Kidney (tissue), 14 donors: ENCODE results near the gene BACH2. TPM values are rescaled to one million over a fixed set of nuclear protein-coding genes. Genes with fewer than 3 reads are reported as not detected.

ENCODE experiments used
- DNase-seq, 5 donors: peaks; one replicate each; pipeline ENCODE4 v3.0.0-alpha.2; 2013 to 2020
- FAIRE-seq: peaks from 2 replicates; lab custom pipeline; 2012; peaks lifted over from hg19 to GRCh38; lab: Jason Lieb, UNC
- H3K27ac ChIP-seq, 2 donors: one replicate each; pipeline ENCODE4 v1.7.0; 2013; ENCODE audit warnings: low read depth in 2 of 2, low read length in 2 of 2, inconsistent platforms in 1 of 2
- H3K27me3 ChIP-seq: one replicate; pipeline ENCODE4 v1.7.1; 2013; ENCODE audit warnings: low read length, inconsistent platforms; ENCODE audit not compliant: control insufficient read depth, insufficient read depth
- H3K36me3 ChIP-seq, 3 donors: one replicate each; pipeline versions ENCODE4 v1.7.0 to v1.7.1; 2013; ENCODE audit warnings: low read length in 3 of 3, control low read depth in 1 of 3, inconsistent platforms in 1 of 3; ENCODE audit not compliant: insufficient read depth in 3 of 3, control insufficient read depth in 2 of 3
- H3K4me1 ChIP-seq, 3 donors: one replicate each; pipeline versions ENCODE4 v1.7.0 to v1.7.1; 2013; ENCODE audit warnings: low read length in 3 of 3, inconsistent platforms in 1 of 3, low read depth in 1 of 3; ENCODE audit not compliant: control insufficient read depth in 2 of 3, insufficient read depth in 2 of 3
- H3K4me3 ChIP-seq, 3 donors: one replicate each; pipeline versions ENCODE4 v1.7.0 to v1.8.1; 2013; ENCODE audit warnings: low read length in 3 of 3, control low read depth in 1 of 3, inconsistent platforms in 1 of 3
- H3K9ac ChIP-seq, 3 donors: one replicate each; pipeline versions ENCODE4 v1.7.0 to v1.7.1; 2013; ENCODE audit warnings: low read length in 3 of 3, control low read depth in 1 of 3, inconsistent platforms in 1 of 3
- H3K9me3 ChIP-seq, 3 donors: one replicate each; pipeline versions ENCODE4 v1.7.0 to v1.7.1; 2013; ENCODE audit warnings: low read length in 3 of 3, control low read depth in 1 of 3, inconsistent platforms in 1 of 3; ENCODE audit not compliant: control insufficient read depth in 2 of 3, insufficient read depth in 1 of 3
- intact Hi-C: fragments of 100-400 bp; cut with DNase I; formaldehyde crosslinking; loops from one replicate; pipeline ENCODE4 v1.11.1; 2022
- polyA plus RNA-seq: library from polyadenylated mRNA; stranded (reverse); fragments of 350-450 nt; fragmentation: Illumina TruSeq; extraction: RNeasy Lipid Tissue Mini Kit (QIAGEN cat#74804); gene quantifications from one replicate; pipeline ENCODE4 v1.2.3, GENCODE V29; 2014; ENCODE audit warnings: low read depth, low replicate concordance; ENCODE audit not compliant: insufficient read depth
- total RNA-seq: library from RNA; stranded (reverse); fragmentation: NEBNext Ultra II Directional; extraction: Animal tissue kit (Norgen Biotek cat#: 25700); gene quantifications from one replicate; pipeline ENCODE4 v1.2.1, GENCODE V29; 2021
- TF ChIP-seq, protein P1 (sequence below): IDR thresholded peaks from 3 replicates; pipeline ENCODE4 v1.5.1; 2012; ENCODE audit warnings: mild to moderate bottlenecking, moderate library complexity, borderline replicate concordance; ENCODE audit not compliant: insufficient read depth; ENCODE audit errors: extremely low read depth
- donor health status: control.
- donor health status: control.
- donor health status: control.
- donor health status: control.
- donor health status: control.
- donor health status: DM: yes; HTN: yes; CAD: no.
- donor health status: Normal renal cell carcinoma (clear cell type).

The BACH2 gene
- total and polyA plus RNA-seq, 2 donors from 2014 or later = 0.32 to 6.9 TPM

DNA sequence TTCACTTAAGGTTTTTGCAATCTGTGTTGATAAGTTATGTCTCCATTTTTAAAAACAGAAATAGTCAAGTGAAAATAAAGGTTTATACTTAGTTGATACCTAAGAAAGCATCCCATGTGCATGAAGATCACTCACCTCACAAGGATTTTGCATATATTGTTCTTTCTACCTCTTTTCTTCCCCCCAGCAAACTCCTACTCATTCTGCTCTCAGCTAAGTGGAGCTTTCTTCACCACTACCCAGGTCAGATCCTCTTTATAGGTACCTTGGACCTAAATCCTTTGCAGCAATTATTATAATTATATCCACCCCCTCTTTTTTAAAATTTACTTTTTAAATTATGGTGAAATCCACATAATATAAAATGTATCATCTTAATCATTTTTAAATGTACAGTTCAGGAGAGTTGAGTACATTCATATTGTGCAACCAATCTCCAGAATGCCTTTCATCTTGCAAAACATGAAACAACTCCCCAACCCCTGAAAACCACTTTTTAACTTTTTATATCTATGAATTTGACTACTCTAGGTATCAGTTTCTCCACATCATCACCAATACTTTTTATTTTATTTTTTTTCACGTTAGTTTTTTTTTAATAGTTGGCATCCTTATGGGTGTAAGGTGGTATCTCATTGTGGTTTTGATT, 9.3 kb upstream of the BACH2 start:
- DNase-seq (no peak), FAIRE-seq (no peak)
- Histone ChIP-seq H3K4me1 (no peaks in the 10 kb centered on the region), H3K9me3 (no peaks in the 10 kb centered on the region), H3K27me3 (no peaks in the 10 kb centered on the region), H3K36me3 (no peaks in the 10 kb centered on the region), H3K4me3 (no peak overlapping the region), H3K9ac (no peak overlapping the region), H3K27ac (no peak overlapping the region)
- intact Hi-C loops = no loop called here
- TF ChIP-seq, protein P1, sequence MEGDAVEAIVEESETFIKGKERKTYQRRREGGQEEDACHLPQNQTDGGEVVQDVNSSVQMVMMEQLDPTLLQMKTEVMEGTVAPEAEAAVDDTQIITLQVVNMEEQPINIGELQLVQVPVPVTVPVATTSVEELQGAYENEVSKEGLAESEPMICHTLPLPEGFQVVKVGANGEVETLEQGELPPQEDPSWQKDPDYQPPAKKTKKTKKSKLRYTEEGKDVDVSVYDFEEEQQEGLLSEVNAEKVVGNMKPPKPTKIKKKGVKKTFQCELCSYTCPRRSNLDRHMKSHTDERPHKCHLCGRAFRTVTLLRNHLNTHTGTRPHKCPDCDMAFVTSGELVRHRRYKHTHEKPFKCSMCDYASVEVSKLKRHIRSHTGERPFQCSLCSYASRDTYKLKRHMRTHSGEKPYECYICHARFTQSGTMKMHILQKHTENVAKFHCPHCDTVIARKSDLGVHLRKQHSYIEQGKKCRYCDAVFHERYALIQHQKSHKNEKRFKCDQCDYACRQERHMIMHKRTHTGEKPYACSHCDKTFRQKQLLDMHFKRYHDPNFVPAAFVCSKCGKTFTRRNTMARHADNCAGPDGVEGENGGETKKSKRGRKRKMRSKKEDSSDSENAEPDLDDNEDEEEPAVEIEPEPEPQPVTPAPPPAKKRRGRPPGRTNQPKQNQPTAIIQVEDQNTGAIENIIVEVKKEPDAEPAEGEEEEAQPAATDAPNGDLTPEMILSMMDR = no peak

DNA sequence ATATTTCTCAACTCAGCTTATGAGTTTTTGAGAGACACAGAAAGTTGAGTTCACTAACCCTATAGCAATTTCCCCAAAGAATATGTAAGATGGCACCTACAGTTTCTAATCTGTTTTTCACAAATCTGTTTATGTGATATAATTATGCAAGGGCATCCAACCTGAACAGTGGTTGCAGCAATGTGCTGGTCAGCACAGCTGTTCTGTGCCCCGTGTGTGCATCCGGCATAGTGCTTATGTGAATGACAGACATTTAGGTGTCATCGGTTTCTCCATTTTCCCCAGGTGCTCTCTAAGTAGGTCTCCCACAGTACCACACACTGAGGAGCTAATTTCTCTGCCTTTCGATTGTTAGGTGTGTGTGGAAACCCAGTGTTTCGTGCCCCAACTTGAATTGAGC, 7.7 kb upstream of the BACH2 start:
- Histone ChIP-seq H3K9ac (no peak overlapping the region), H3K27ac (no peak overlapping the region), H3K9me3 (no peaks in the 10 kb centered on the region), H3K4me3 (no peak overlapping the region), H3K36me3 (no peaks in the 10 kb centered on the region), H3K27me3 (no peaks in the 10 kb centered on the region), H3K4me1 (no peaks in the 10 kb centered on the region)
- TF ChIP-seq, protein P1 = no peak
- DNase-seq (no peak), FAIRE-seq (no peak)
- intact Hi-C loops = no loop called here

GRCh38 chr6:90303039-90303438, 6.4 kb upstream of the BACH2 start:
- intact Hi-C loops = no loop called here
- TF ChIP-seq, protein P1 = no peak
- H3K36me3 ChIP-seq = no peaks in the 10 kb centered on the region
- no peak overlapping the region for H3K9ac ChIP-seq
- no peaks in the 10 kb centered on the region for H3K9me3 ChIP-seq
- H3K4me3 ChIP-seq = no peak overlapping the region
- H3K27ac ChIP-seq = no peak overlapping the region
- no peak for FAIRE-seq
- DNase-seq = no peak
- no peaks in the 10 kb centered on the region for H3K4me1 ChIP-seq
- no peaks in the 10 kb centered on the region for H3K27me3 ChIP-seq

GRCh38 chr6:90302320-90302719, 5.7 kb upstream of the BACH2 start:
- Histone ChIP-seq H3K9ac (no peak overlapping the region), H3K36me3 (no peaks in the 10 kb centered on the region), H3K27me3 (no peaks in the 10 kb centered on the region), H3K9me3 (no peaks in the 10 kb centered on the region), H3K4me3 (no peak overlapping the region), H3K27ac (no peak overlapping the region), H3K4me1 (no peaks in the 10 kb centered on the region)
- intact Hi-C loops = no loop called here
- DNase-seq (no peak), FAIRE-seq (no peak)
- TF ChIP-seq, protein P1 = no peak
